Measurements from ENCODE around the gene FDXR. TPM values are rescaled to one million over a fixed set of nuclear protein-coding genes. Genes with fewer than 3 reads are reported as not detected.
"Not testable (repeated sequence)": the region's sequence is repeated elsewhere in the genome, so short reads cannot be mapped to it uniquely, and the experiment has no call there.

The FDXR gene
- total RNA-seq, 2 experiments from 2014 or later = 20.0 to 24.3 TPM

GRCh38 chr17:74916851-74917199 lies 44.0 kb upstream of the FDXR start:
- POLR2A ChIA-PET = interaction anchor here (0.6 kb wide), 1 partner anchor 779 kb away, joined by 3 read pairs; no protein-coding TSS in a partner anchor
- peaks cover 13% of the 10 kb centered on the region for H3K27me3 Mint-ChIP-seq
- H3K36me3 Mint-ChIP-seq (ENCODE audit: low read depth) = no peaks in the 10 kb centered on the region
- DNase-seq (no peak), ATAC-seq (no peak)
- no peaks in the 10 kb centered on the region for H3K4me1 Mint-ChIP-seq (ENCODE audit: low read depth)
- intact Hi-C loops (cut with micrococcal nuclease) = no loop called here
- no peak overlapping the region for H3K4me3 Mint-ChIP-seq
- CTCF ChIA-PET = interaction anchor here (0.8 kb wide), 1 partner anchor 41 kb away, joined by 3 read pairs; no protein-coding TSS in a partner anchor
- no peak overlapping the region for H3K27ac Mint-ChIP-seq
- H3K9me3 Mint-ChIP-seq = no peaks in the 10 kb centered on the region
- no peak for TF ChIP-seq CTCF (IDR thresholded peaks at IDR 0.05)

GRCh38 chr17:74916136-74916850 lies 43.5 kb upstream of the FDXR start:
- no peak for DNase-seq
- intact Hi-C loops (cut with micrococcal nuclease) = no loop called here
- ATAC-seq = no peak
- CTCF ChIA-PET = interaction anchor here (0.8 kb wide), 1 partner anchor 41 kb away, joined by 3 read pairs; no protein-coding TSS in a partner anchor
- Mint-ChIP-seq H3K4me1 (ENCODE audit: low read depth) (no peaks in the 10 kb centered on the region), H3K27ac (no peak overlapping the region), H3K27me3 (peaks cover 10% of the 10 kb centered on the region), H3K36me3 (ENCODE audit: low read depth) (no peaks in the 10 kb centered on the region), H3K9me3 (no peaks in the 10 kb centered on the region), H3K4me3 (no peak overlapping the region)
- no peak for TF ChIP-seq CTCF (IDR thresholded peaks at IDR 0.05)
- POLR2A ChIA-PET = interaction anchor here (0.6 kb wide), 1 partner anchor 780 kb away, joined by 3 read pairs; no protein-coding TSS in a partner anchor

GRCh38 chr17:74911423-74911822 lies 38.6 kb upstream of the FDXR start:
- ATAC-seq; H3K9me3 Mint-ChIP-seq; H3K27me3 Mint-ChIP-seq; DNase-seq; H3K4me3 Mint-ChIP-seq; POLR2A ChIA-PET; H3K36me3 Mint-ChIP-seq (ENCODE audit: low read depth); intact Hi-C loops (cut with micrococcal nuclease); H3K4me1 Mint-ChIP-seq (ENCODE audit: low read depth); CTCF ChIA-PET; H3K27ac Mint-ChIP-seq: not testable (repeated sequence)

- H3K4me3 Mint-ChIP-seq; H3K27ac Mint-ChIP-seq; POLR2A ChIA-PET; intact Hi-C loops (cut with micrococcal nuclease); H3K4me1 Mint-ChIP-seq (ENCODE audit: low read depth); H3K36me3 Mint-ChIP-seq (ENCODE audit: low read depth); H3K27me3 Mint-ChIP-seq; H3K9me3 Mint-ChIP-seq; DNase-seq; ATAC-seq: not testable (repeated sequence)
- CTCF ChIA-PET = interaction anchor here (1.6 kb wide), 1 partner anchor 10 kb away, joined by 3 read pairs; no protein-coding TSS in a partner anchor
Measured at GRCh38 chr17:74909097-74909496, 36.3 kb upstream of the FDXR start.

GRCh38 chr17:74907012-74907411 lies 34.2 kb upstream of the FDXR start:
- H3K9me3 Mint-ChIP-seq = no peaks in the 10 kb centered on the region
- no peak for TF ChIP-seq CTCF (IDR thresholded peaks at IDR 0.05)
- no peaks in the 10 kb centered on the region for H3K36me3 Mint-ChIP-seq (ENCODE audit: low read depth)
- DNase-seq (no peak), ATAC-seq (no peak)
- CTCF ChIA-PET = interaction anchor here (1.3 to 1.4 kb wide), 2 partner anchors 17 to 51 kb away, joined by 4 to 5 read pairs; partner anchors contain the start of gene OTOP2
- H3K4me1 Mint-ChIP-seq (ENCODE audit: low read depth) = no peaks in the 10 kb centered on the region
- peaks cover 11% of the 10 kb centered on the region for H3K27me3 Mint-ChIP-seq
- H3K4me3 Mint-ChIP-seq = no peak overlapping the region
- POLR2A ChIA-PET = no interaction called here
- intact Hi-C loops (cut with micrococcal nuclease) = no loop called here
- no peak overlapping the region for H3K27ac Mint-ChIP-seq

- H3K4me1 Mint-ChIP-seq (ENCODE audit: low read depth); H3K9me3 Mint-ChIP-seq; H3K4me3 Mint-ChIP-seq; H3K27ac Mint-ChIP-seq; POLR2A ChIA-PET; ATAC-seq; H3K36me3 Mint-ChIP-seq (ENCODE audit: low read depth); intact Hi-C loops (cut with micrococcal nuclease): not testable (repeated sequence)
- DNase-seq = peak; percentile 10
- CTCF ChIA-PET = interaction anchor here (1.3 to 1.4 kb wide), 2 partner anchors 18 to 52 kb away, joined by 4 to 5 read pairs; partner anchors contain the start of gene OTOP2
- H3K27me3 Mint-ChIP-seq = peaks cover 15% of the 10 kb centered on the region
Measured at GRCh38 chr17:74906214-74906793, 33.5 kb upstream of the FDXR start.

All from activated CD8-positive, alpha-beta T cell treated with anti-CD3 and anti-CD28 coated beads for 36 hours (primary cell).